Measurements from ENCODE around the gene STX7. TPM values are rescaled to one million over a fixed set of nuclear protein-coding genes. Genes with fewer than 3 reads are reported as not detected.

Gene STX7
- total and polyA plus RNA-seq, 12 donors = 4.5 to 61.7 (median 37.6) TPM

GRCh38 chr6:132499757-132500156, 13.2 kb downstream of the STX7 start:
- H3K27me3 ChIP-seq = no peaks in the 10 kb centered on the region
- H3K4me3 ChIP-seq = no peak overlapping the region
- DNase-seq = no peak
- H3K4me1 ChIP-seq (replicated peaks in 1 of 2) = peaks cover 5 to 33% of the 10 kb centered on the region in 2 donors
- H3K27ac ChIP-seq = no peak overlapping the region
- 59 to 61% (median 60%) methylated on average over 4 of the region's 4 CpGs for WGBS, 4 donors
- intact Hi-C loops (cut with DNase I) = no loop called here
- TF ChIP-seq CTCF (IDR thresholded peaks at IDR 0.05) = no peak
- TF ChIP-seq POLR2A (IDR thresholded peaks at IDR 0.05) = no peak
- no peaks in the 10 kb centered on the region for H3K36me3 ChIP-seq (replicated peaks in 1 of 2)
- no peaks in the 10 kb centered on the region for H3K9me3 ChIP-seq (replicated peaks in 1 of 3)

- intact Hi-C loops (cut with DNase I) = no loop called here
- TF ChIP-seq CTCF (IDR thresholded peaks at IDR 0.05) (no peak), POLR2A (IDR thresholded peaks at IDR 0.05) (no peak)
- Histone ChIP-seq H3K27ac (no peak overlapping the region), H3K27me3 (no peaks in the 10 kb centered on the region), H3K4me3 (no peak overlapping the region), H3K36me3 (replicated peaks in 1 of 2) (no peaks in the 10 kb centered on the region), H3K4me1 (replicated peaks in 1 of 2) (peaks cover 5 to 22% of the 10 kb centered on the region in 2 donors), H3K9me3 (replicated peaks in 1 of 3) (no peaks in the 10 kb centered on the region)
- no peak for DNase-seq
- WGBS, 4 donors = 76 to 85% (median 82%) methylated on average over 3 of the region's 3 CpGs
These were observed 14.3 kb downstream of the STX7 start for GRCh38 chr6:132498638-132499037.

- H3K9me3 ChIP-seq (replicated peaks in 1 of 3) = no peaks in the 10 kb centered on the region
- TF ChIP-seq POLR2A (IDR thresholded peaks at IDR 0.05) (no peak), CTCF (IDR thresholded peaks at IDR 0.05) (no peak)
- H3K4me3 ChIP-seq = no peak overlapping the region
- 32 to 63% (median 34%) methylated on average over 4 of the region's 4 CpGs for WGBS, 4 donors
- no peaks in the 10 kb centered on the region for H3K36me3 ChIP-seq (replicated peaks in 1 of 2)
- H3K27ac ChIP-seq = no peak overlapping the region
- no peaks in the 10 kb centered on the region for H3K27me3 ChIP-seq
- intact Hi-C loops (cut with DNase I) = no loop called here
- no peak for DNase-seq
- H3K4me1 ChIP-seq (replicated peaks in 1 of 2) = peaks cover 5 to 22% of the 10 kb centered on the region in 2 donors
These were observed 16.3 kb downstream of the STX7 start for GRCh38 chr6:132496519-132497180.

GRCh38 chr6:132495604-132496079, 17.3 kb downstream of the STX7 start:
- Histone ChIP-seq H3K27me3 (no peaks in the 10 kb centered on the region), H3K4me1 (replicated peaks in 1 of 2) (peaks cover 8 to 32% of the 10 kb centered on the region in 2 donors), H3K27ac (no peak overlapping the region), H3K36me3 (replicated peaks in 1 of 2) (no peaks in the 10 kb centered on the region), H3K9me3 (replicated peaks in 1 of 3) (no peaks in the 10 kb centered on the region), H3K4me3 (no peak overlapping the region)
- no peak for DNase-seq
- intact Hi-C loops (cut with DNase I) = no loop called here
- 70 to 81% (median 73%) methylated on average over 2 of the region's 2 CpGs for WGBS, 4 donors
- TF ChIP-seq POLR2A (IDR thresholded peaks at IDR 0.05) = no peak

- Histone ChIP-seq H3K27me3 (no peaks in the 10 kb centered on the region), H3K9me3 (replicated peaks in 1 of 3) (no peaks in the 10 kb centered on the region), H3K4me3 (no peak overlapping the region), H3K4me1 (replicated peaks in 1 of 2) (peaks cover 10 to 38% of the 10 kb centered on the region in 2 donors), H3K27ac (no peak overlapping the region), H3K36me3 (replicated peaks in 1 of 2) (no peaks in the 10 kb centered on the region)
- WGBS, 4 donors = 86 to 94% (median 89%) methylated on average over 2 of the region's 2 CpGs
- intact Hi-C loops (cut with DNase I) = no loop called here
- TF ChIP-seq POLR2A (IDR thresholded peaks at IDR 0.05) = no peak
- TF ChIP-seq CTCF (IDR thresholded peaks at IDR 0.05) = no peak
- DNase-seq = no peak
These were observed 18.0 kb downstream of the STX7 start for GRCh38 chr6:132494954-132495353.
